KMS-11 (cell line): ENCODE data around the gene SNX24.
A peak's percentile ranks its signal among the peaks of the same experiment; 100 is the strongest.

ENCODE experiments used
- H2AFZ ChIP-seq: fragments of 200-600 bp; sonication (generic); 2 replicates; pipeline ENCODE4 v1.6.1; 2016; ENCODE audit warnings: antibody characterized with exemption, mixed run types, low read depth
- H3K27ac ChIP-seq: fragments of 200-600 bp; sonication (generic); 2 replicates; pipeline ENCODE4 v1.6.1; 2016; ENCODE audit warnings: mild to moderate bottlenecking, mixed run types
- H3K27me3 ChIP-seq: fragments of 200-600 bp; sonication (generic); 2 replicates; pipeline ENCODE4 v1.6.1; 2017; ENCODE audit warnings: mild to moderate bottlenecking, low read depth, mixed run types, moderate library complexity; ENCODE audit not compliant: insufficient read depth
- H3K36me3 ChIP-seq: fragments of 200-600 bp; sonication (generic); 2 replicates; pipeline ENCODE4 v1.6.1; 2017; ENCODE audit warnings: mild to moderate bottlenecking, mixed run types; ENCODE audit not compliant: insufficient read depth
- H3K4me1 ChIP-seq: fragments of 200-600 bp; sonication (generic); 2 replicates; pipeline ENCODE4 v1.6.1; 2016; ENCODE audit warnings: mild to moderate bottlenecking, low read depth, mixed run types; ENCODE audit not compliant: poor library complexity, severe bottlenecking
- H3K4me2 ChIP-seq: fragments of 200-600 bp; sonication (generic); 2 replicates; pipeline ENCODE4 v1.7.0; 2016; ENCODE audit warnings: mild to moderate bottlenecking, mixed run types
- H3K4me3 ChIP-seq: fragments of 200-600 bp; sonication (generic); IDR thresholded peaks from 2 replicates; pipeline ENCODE4 v1.6.1; 2017; ENCODE audit warnings: low read depth, low read length, mixed read lengths; ENCODE audit not compliant: insufficient read depth
- H3K79me2 ChIP-seq: fragments of 200-600 bp; sonication (generic); 2 replicates; pipeline ENCODE4 v1.6.1; 2016; ENCODE audit warnings: low read depth, mixed run types; ENCODE audit not compliant: insufficient read depth
- H3K9ac ChIP-seq: fragments of 200-600 bp; sonication (generic); 2 replicates; pipeline ENCODE4 v1.6.1; 2016; ENCODE audit warnings: mild to moderate bottlenecking, mixed run types
- H4K20me1 ChIP-seq: fragments of 200-600 bp; sonication (generic); 2 replicates; pipeline ENCODE4 v1.6.1; 2016; ENCODE audit warnings: mild to moderate bottlenecking, mixed run types; ENCODE audit not compliant: insufficient read depth
- CTCF ChIP-seq: fragments of 200-600 bp; sonication (generic); conservative IDR thresholded peaks from 2 replicates; pipeline ENCODE4 v1.6.1; 2017; ENCODE audit warnings: low read depth, mild to moderate bottlenecking, antibody characterized with exemption, low read length, moderate library complexity, mixed read lengths

The SNX24 gene

GRCh38 chr5:123028222-123028621 lies 182.8 kb downstream of the SNX24 start:
- H4K20me1 ChIP-seq, result no peaks in the 10 kb centered on the region
- no peaks in the 10 kb centered on the region for H3K79me2 ChIP-seq
- H3K27me3 ChIP-seq, result no peaks in the 10 kb centered on the region
- no peak overlapping the region for H3K9ac ChIP-seq
- H3K4me3 ChIP-seq, result no peak overlapping the region
- H3K4me2 ChIP-seq, result no peak overlapping the region
- no peak for TF ChIP-seq CTCF
- no peak overlapping the region for H2AFZ ChIP-seq
- no peak overlapping the region for H3K27ac ChIP-seq
- H3K36me3 ChIP-seq, result no peaks in the 10 kb centered on the region
- H3K4me1 ChIP-seq, result no peaks in the 10 kb centered on the region

GRCh38 chr5:123033157-123033671 lies 187.8 kb downstream of the SNX24 start:
- Histone ChIP-seq H3K79me2 (no peaks in the 10 kb centered on the region), H3K4me2 (no peak overlapping the region), H3K4me3 (no peak overlapping the region), H3K4me1 (peaks cover 6% of the 10 kb centered on the region), H2AFZ (no peak overlapping the region), H4K20me1 (no peaks in the 10 kb centered on the region), H3K36me3 (no peaks in the 10 kb centered on the region), H3K27me3 (peaks cover 7% of the 10 kb centered on the region; the same call in 1 of the 2 replicates), H3K9ac (no peak overlapping the region), H3K27ac (no peak overlapping the region)
- TF ChIP-seq CTCF, result no peak

GRCh38 chr5:123035360-123035917 lies 190.0 kb downstream of the SNX24 start:
- Histone ChIP-seq H4K20me1 (no peaks in the 10 kb centered on the region), H3K27ac (no peak overlapping the region)
- TF ChIP-seq CTCF, result no peak

GRCh38 chr5:123035918-123036390 lies 190.5 kb downstream of the SNX24 start:
- Histone ChIP-seq H3K9ac (no peak overlapping the region; the same call in 1 of the 2 replicates), H4K20me1 (no peaks in the 10 kb centered on the region), H3K36me3 (no peaks in the 10 kb centered on the region), H3K27ac (no peak overlapping the region), H3K4me3 (no peak overlapping the region), H3K4me1 (peaks cover 6% of the 10 kb centered on the region), H3K4me2 (peak overlapping the region; percentile 85), H3K79me2 (no peaks in the 10 kb centered on the region), H2AFZ (peak overlapping the region; percentile 95), H3K27me3 (peaks cover 9% of the 10 kb centered on the region; the same call in 1 of the 2 replicates)
- no peak for TF ChIP-seq CTCF

More at GRCh38 chr5:123035360-123035917, 190.0 kb downstream of the SNX24 start:
- no peak overlapping the region for H3K9ac ChIP-seq
- no peaks in the 10 kb centered on the region for H3K36me3 ChIP-seq
- H3K4me3 ChIP-seq, result no peak overlapping the region
- H3K27me3 ChIP-seq, result peaks cover 9% of the 10 kb centered on the region; the same call in 1 of the 2 replicates
- H3K4me2 ChIP-seq, result peak overlapping the region; percentile 85
- peaks cover 6% of the 10 kb centered on the region for H3K4me1 ChIP-seq
- H3K79me2 ChIP-seq, result no peaks in the 10 kb centered on the region
- H2AFZ ChIP-seq, result peak overlapping the region; percentile 95
